H7 (cell line): ENCODE results near the gene LIMK1. TPM values are rescaled to one million over a fixed set of nuclear protein-coding genes. Genes with fewer than 3 reads are reported as not detected.
A peak's percentile ranks its signal among the peaks of the same experiment; 100 is the strongest.
"Not testable (repeated sequence)": the region's sequence is repeated elsewhere in the genome, so short reads cannot be mapped to it uniquely, and the experiment has no call there.

Source experiments
- DNase-seq: peaks from one replicate; pipeline ENCODE4 v3.0.0; 2012
- H3K27me3 ChIP-seq: 2 replicates; pipeline ENCODE4 v1.6.0; 2011; ENCODE audit warnings: mild to moderate bottlenecking, low read length; ENCODE audit not compliant: control insufficient read depth, insufficient read depth
- H3K36me3 ChIP-seq: replicated peaks from 2 replicates; pipeline ENCODE4 v1.5.1; 2011; ENCODE audit warnings: low read length; ENCODE audit not compliant: control insufficient read depth, insufficient read depth
- H3K4me3 ChIP-seq: 2 replicates; pipeline ENCODE4 v1.5.1; 2011; ENCODE audit warnings: low read depth, mild to moderate bottlenecking, control low read depth, low read length, moderate library complexity; ENCODE audit not compliant: insufficient read depth
- total RNA-seq: library from RNA; depleted of rRNA; stranded (reverse); fragments of >200 nt; shearing (Covaris generic); gene quantifications from 2 replicates; pipeline ENCODE4 v1.2.3, GENCODE V29; 2014; rRNA removed

Gene LIMK1
- total RNA-seq = 99.4 and 108 TPM in 2 replicates

DNA sequence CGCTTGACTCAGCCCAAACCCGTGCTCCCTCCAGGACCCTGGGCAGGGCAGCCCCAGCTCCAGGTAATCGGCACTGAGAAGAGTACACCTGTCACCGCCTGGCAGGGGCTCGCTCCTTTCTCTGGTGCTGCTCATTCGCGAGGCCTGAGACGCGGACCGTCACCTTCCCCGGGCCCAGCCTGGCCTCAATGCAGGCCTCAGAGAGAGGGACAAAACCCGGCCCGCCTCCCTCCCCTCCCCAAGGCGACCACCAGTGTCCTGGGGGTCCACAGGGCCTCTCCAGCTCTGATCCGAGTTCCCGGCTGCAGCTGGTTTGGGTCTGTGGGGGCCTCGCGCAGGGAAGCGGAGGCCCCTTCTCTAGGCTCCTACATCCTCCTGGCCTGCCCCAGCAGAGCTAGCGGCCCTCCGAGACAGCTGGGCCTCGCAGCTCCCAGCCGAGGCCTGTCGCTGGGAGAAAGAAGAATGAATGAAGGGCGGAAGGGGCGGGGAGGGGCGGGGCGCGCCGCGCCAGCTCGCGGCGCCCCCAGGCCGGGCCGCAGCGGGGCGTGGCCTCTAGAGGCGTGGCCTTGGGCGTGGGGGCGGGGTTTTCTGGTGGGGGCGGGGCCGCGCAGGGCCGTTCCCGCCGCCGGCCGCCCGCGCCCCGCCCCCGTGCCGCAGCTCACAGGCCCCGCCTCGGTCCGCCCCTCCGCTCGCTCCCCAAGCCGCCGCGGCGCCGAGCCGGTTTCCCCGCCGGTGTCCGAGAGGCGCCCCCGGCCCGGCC, at the start of gene LIMK1:
LIMK1 (plus strand) TSS at position 688 of the 760 bp plus-strand sequence. CDS start 187 bp downstream, outside the sequence.
- Histone ChIP-seq H3K27me3 (no peaks in the 10 kb centered on the region), H3K36me3 (peaks cover 8% of the 10 kb centered on the region), H3K4me3 (peak within 1 kb of the TSS; percentile 61)
- peak; percentile 99 for DNase-seq

GRCh38 chr7:74037609-74038008, 46.0 kb upstream of the LIMK1 start:
- Histone ChIP-seq H3K27me3 (no peaks in the 10 kb centered on the region), H3K4me3 (no peak overlapping the region), H3K36me3 (no peaks in the 10 kb centered on the region)
- DNase-seq = no peak

GRCh38 chr7:74038194-74038961, 45.2 kb upstream of the LIMK1 start:
- Histone ChIP-seq H3K36me3 (no peaks in the 10 kb centered on the region), H3K27me3 (no peaks in the 10 kb centered on the region), H3K4me3 (no peak overlapping the region)
- no peak for DNase-seq

DNA sequence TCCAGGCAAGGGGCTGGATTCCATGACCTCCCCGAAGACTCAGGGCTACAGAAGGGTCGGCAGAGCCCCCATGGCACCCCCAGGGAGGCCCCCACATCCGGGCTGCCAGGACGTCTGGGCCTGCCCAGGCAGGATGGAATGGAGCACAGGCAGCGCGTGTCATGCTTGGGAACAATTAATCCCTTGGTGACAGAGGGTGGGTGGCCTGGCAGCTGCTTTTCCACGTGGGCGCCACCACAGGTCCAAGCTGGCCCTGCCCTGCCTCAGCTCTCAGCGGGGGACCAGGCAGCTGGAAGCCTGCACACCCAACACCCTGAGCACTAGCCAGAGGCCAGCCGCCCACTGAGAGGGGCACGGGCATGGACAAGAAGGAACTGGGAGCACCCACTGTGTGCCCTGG, 44.3 kb upstream of the LIMK1 start:
- Histone ChIP-seq H3K27me3 (no peaks in the 10 kb centered on the region), H3K4me3 (no peak overlapping the region), H3K36me3 (no peaks in the 10 kb centered on the region)
- no peak for DNase-seq

DNA sequence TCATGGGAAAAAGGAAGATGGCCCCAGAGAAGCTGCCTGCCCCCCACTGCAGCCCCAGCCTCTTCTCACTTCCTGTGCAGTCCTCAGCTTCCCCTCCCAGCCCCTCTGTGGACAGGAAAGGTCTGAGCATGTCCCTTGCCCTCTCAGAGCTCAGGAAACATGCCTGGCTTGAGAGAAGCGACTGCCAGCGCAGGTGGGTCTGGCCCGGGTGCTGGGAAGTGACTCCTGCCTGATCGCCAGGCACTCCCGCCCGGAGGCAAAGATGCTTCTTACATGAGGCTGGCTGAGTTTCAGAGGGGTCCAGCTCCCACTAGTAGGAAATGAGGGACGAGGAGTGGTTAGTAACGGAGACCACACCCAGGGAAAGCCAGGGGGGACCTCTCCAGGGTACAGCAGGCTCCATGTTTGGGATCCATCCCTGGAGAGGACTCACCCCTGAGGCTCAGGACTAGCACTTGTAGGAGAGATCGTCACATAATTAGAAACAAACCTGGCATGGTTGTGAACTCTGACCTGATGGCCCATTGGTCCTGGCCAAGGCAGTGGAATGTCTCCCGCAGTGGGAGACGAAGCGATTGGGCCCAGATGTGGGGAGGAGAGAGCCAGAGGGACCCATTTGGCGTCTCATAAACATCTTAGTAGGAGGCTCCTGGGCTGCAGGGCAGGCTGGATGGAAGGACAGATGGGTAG, 43.4 kb upstream of the LIMK1 start:
- no peaks in the 10 kb centered on the region for H3K36me3 ChIP-seq
- H3K4me3 ChIP-seq = no peak overlapping the region
- H3K27me3 ChIP-seq = no peaks in the 10 kb centered on the region
- no peak for DNase-seq

DNA sequence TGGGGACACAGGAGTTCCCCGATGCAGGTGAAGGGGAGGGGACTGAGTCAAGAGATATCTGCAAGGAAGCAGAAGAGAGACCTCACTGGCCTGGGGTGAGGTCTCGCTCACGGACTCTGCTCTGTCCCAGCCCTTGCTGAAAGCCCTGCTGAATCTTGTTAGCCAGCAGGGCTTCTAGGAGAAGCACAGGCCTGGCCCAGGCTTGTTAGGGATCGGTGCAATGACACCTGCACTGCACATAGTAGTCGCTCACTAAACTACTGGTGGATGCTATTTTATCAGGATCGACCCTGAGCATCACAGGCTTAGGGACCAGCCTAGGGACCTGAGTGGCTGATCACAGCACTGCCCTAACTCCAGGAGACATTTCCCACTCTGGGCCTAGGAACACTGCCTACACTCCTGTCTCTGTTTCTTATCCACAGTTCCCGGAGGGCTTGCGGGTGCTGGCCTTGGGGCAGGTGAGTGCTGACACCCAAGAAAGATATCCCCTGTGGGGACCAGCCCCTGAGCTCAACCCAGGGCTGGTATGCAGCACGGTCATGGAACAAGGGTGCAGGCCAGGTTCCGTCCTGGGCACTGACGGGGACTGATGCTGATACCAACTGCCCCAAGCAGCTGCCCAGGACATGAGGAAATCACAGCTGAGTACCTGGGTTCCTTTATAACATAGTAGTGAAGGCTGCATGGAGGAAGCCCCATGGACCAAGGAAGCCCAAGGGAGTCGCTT, 42.6 kb upstream of the LIMK1 start:
- Histone ChIP-seq H3K27me3 (no peaks in the 10 kb centered on the region), H3K4me3 (no peak overlapping the region), H3K36me3 (no peaks in the 10 kb centered on the region)
- no peak for DNase-seq

DNA sequence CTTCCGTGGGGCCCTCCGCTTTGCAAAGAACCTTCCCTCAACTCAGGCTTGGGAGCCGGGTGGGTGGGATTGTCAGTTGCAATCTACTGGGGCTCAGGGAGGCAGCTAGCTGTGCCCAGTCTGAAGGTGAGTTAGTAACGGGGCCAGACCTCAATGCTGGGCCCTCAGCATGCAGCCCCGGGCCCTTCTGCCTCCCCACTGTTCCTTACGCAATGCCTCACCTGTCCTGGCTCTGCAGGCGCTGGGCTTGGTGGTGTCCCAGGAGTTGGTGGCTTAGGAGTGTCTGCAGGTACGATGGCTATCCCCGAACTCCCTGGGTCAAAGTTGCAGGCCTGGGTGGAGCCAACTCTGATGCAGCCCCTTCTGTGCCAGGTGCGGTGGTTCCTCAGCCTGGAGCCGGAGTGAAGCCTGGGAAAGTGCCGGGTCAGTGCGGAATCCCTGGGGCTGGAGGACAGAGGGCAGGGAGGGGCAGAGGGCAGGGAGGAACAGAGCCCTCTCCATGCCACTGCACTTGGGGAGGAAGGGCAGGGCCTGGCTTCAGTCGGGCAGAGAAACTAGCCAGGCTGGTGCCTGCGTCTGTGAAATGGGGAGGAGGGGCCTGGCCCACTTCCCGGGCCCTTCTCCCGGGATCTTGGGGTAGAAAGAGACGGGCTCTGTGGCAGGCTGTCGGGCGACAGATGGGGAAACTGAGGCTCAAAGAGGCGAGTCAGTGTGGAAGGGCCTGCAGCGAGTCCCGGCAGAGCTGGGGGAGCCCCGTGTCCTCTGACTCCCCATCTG, 40.7 kb upstream of the LIMK1 start:
- Histone ChIP-seq H3K4me3 (no peak overlapping the region), H3K36me3 (no peaks in the 10 kb centered on the region), H3K27me3 (no peaks in the 10 kb centered on the region)
- peak; percentile 81 for DNase-seq

GRCh38 chr7:74043523-74043951, 40.1 kb upstream of the LIMK1 start:
- no peaks in the 10 kb centered on the region for H3K36me3 ChIP-seq
- DNase-seq = peak; percentile 90
- H3K4me3 ChIP-seq = no peak overlapping the region
- H3K27me3 ChIP-seq = no peaks in the 10 kb centered on the region

GRCh38 chr7:74044366-74045350, 38.9 kb upstream of the LIMK1 start:
- no peak for DNase-seq
- H3K4me3 ChIP-seq = no peak overlapping the region
- no peaks in the 10 kb centered on the region for H3K27me3 ChIP-seq
- H3K36me3 ChIP-seq = no peaks in the 10 kb centered on the region

DNA sequence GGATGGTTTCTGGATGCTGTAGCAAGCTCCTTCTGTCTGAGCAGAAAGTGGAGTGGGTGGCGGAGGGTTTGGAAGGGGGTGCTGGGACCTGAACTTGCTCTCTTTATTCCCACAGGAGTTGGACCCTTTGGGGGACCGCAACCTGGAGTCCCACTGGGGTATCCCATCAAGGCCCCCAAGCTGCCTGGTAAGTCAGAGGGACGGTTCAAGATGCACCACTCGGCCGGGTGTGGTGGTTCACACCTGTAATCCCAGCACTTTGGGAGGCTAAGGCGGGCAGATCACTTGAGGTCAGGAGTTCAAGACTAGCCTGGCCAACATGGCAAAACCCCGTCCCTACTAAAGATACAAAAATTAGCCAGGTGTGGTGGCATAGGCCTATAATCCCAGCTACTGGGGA, 37.0 kb upstream of the LIMK1 start:
- DNase-seq, H3K4me3 ChIP-seq, H3K27me3 ChIP-seq, H3K36me3 ChIP-seq: not testable (repeated sequence)

DNA sequence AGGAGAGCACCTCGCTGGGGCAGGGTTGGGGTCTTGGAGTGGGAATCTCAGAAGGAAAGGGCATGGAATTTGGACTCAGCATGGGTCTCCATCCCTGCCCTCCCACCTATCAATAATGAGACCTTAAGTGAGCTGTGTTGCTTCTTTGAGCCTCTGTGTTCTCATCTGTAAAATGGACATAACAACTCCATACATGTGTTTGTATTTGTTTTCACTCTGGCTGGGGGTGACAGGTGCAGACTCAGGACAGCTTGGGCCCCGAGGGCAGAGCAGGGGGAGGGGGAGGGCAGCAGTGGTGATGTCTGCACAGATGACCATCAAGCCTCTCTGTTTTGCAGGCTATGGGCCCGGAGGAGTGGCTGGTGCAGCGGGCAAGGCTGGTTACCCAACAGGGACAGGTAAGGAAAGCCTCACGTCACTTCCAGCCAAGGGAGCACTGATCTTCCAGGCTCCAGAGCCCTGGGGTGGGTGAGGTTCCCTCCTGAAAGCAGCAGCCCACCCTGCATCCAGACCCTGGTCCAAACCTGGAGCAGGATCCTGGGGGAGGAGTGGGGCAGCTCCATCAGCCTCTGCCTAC, 35.7 kb upstream of the LIMK1 start:
- no peaks in the 10 kb centered on the region for H3K36me3 ChIP-seq
- H3K27me3 ChIP-seq = no peaks in the 10 kb centered on the region

DNA sequence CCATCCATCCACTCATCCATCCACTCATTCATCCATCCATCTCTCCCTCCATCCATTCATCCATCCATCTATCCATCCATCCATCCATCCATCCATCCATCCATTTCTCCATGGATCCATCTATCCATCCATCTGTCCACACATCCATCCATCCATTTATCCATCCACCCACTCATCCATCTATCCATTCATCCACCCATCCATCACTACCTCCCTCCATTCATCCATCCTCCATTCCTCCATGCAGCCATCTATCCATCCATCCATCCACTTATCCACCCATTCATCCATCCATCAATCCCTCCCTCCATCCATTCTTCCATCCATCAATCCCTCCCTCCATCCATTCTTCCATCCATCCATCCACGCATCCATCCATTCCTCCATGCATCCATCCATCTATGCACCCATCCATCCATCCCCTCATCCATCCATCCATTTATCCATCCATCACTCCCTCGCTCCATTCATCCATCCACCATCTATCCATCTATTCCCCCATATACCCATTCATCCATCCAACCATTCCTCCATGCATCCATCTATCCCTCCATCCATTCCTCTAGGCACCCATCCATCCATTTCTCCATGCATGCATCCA, 34.5 kb upstream of the LIMK1 start:
- no peak overlapping the region for H3K4me3 ChIP-seq
- H3K27me3 ChIP-seq = no peaks in the 10 kb centered on the region
- DNase-seq = no peak
- H3K36me3 ChIP-seq = no peaks in the 10 kb centered on the region

More for the DNA sequence above, 35.7 kb upstream of the LIMK1 start:
- DNase-seq = no peak
- no peak overlapping the region for H3K4me3 ChIP-seq
